ENCODE results near the gene ZDHHC5. TPM values are rescaled to one million over a fixed set of nuclear protein-coding genes. Genes with fewer than 3 reads are reported as not detected.

Gene ZDHHC5
- total RNA-seq, 1 experiment from 2014 or later: 65.2 TPM

- Histone ChIP-seq H3K23ac (ENCODE audit: insufficient read length, low read depth, low read length) (no peak overlapping the region), H3K79me1 (ENCODE audit: insufficient read depth, low read depth, low read length, poor library complexity, severe bottlenecking) (no peaks in the 10 kb centered on the region), H3K4me2 (ENCODE audit: insufficient read depth, insufficient read length, low read length) (no peak overlapping the region), H3K4ac (ENCODE audit: low read depth, low read length) (no peak overlapping the region), H2AFZ (ENCODE audit: low read length) (no peak overlapping the region), H2BK5ac (ENCODE audit: insufficient read length, low read length) (no peak overlapping the region), H3K18ac (ENCODE audit: insufficient read length, low read depth, low read length) (no peak overlapping the region), H4K8ac (replicated peaks; ENCODE audit: insufficient read length, low read depth, low read length) (no peak overlapping the region), H3K27me3 (ENCODE audit: insufficient read depth, low read length) (no peaks in the 10 kb centered on the region), H2BK120ac (ENCODE audit: low read depth, low read length, poor library complexity, severe bottlenecking) (no peak overlapping the region), H2BK12ac (ENCODE audit: insufficient read length, low read depth, low read length) (no peak overlapping the region), H3K9me3 (ENCODE audit: control insufficient read depth, low read depth, low read length) (no peaks in the 10 kb centered on the region), H3T11ph (ENCODE audit: low read length) (no peak overlapping the region), H4K5ac (ENCODE audit: insufficient read length, low read depth, low read length) (no peak overlapping the region), H2AK5ac (ENCODE audit: insufficient read length, low read length) (no peak overlapping the region), H3K9ac (ENCODE audit: extremely low read depth, insufficient read length, low read length) (no peak overlapping the region), H4K91ac (ENCODE audit: insufficient read length, low read depth, low read length) (no peak overlapping the region), H3K23me2 (ENCODE audit: insufficient read length, low read depth, low read length, poor library complexity, severe bottlenecking) (no peaks in the 10 kb centered on the region), H3K4me1 (ENCODE audit: insufficient read depth, low read length) (peaks cover 4% of the 10 kb centered on the region), H2BK15ac (ENCODE audit: low read depth, low read length) (no peak overlapping the region), H3K27ac (ENCODE audit: insufficient read length, low read depth, low read length) (no peak overlapping the region), H4K20me1 (ENCODE audit: control insufficient read depth, insufficient read depth, insufficient read length) (no peaks in the 10 kb centered on the region), H3K79me2 (ENCODE audit: insufficient read depth, low read length) (no peaks in the 10 kb centered on the region), H3K14ac (ENCODE audit: insufficient read depth, low read length) (no peak overlapping the region), H3K56ac (ENCODE audit: insufficient read length, low read depth, low read length) (no peak overlapping the region), H2BK20ac (ENCODE audit: low read depth, low read length, poor library complexity, severe bottlenecking) (no peak overlapping the region)
- Mint-ChIP-seq H3K4me3 (no peak overlapping the region), H3K27ac (no peak overlapping the region), H3K4me1 (peaks cover 12 to 19% of the 10 kb centered on the region in 2 experiments), H3K36me3 (ENCODE audit: insufficient read depth in 1 of 3, low read depth in 3 of 3) (peaks cover 3 to 9% (median 3%) of the 10 kb centered on the region in 3 experiments; a peak in 4 of 7 replicates), H3K9me3 (peaks cover 6 to 10% of the 10 kb centered on the region in 2 experiments; a peak in 4 of 5 replicates), H3K27me3 (ENCODE audit: low read depth) (peaks cover 29% of the 10 kb centered on the region)
- TF ChIP-seq CTCF (conservative IDR thresholded peaks at IDR 0.05): no peak
- DNase-seq: no peak
Measured at GRCh38 chr11:57634311-57634710, 33.6 kb upstream of the ZDHHC5 start.

Data from H9 (cell line).